Panc1 (cell line): ENCODE data around the gene SHANK2. TPM values are rescaled to one million over a fixed set of nuclear protein-coding genes. Genes with fewer than 3 reads are reported as not detected.

Experiments used
- ATAC-seq: fragments of 200-7000 bp; cut with Tn5 transposase; 2 replicates; pipeline ENCODE4 v1.9.1; 2020; ENCODE audit warnings: mild to moderate bottlenecking, moderate library complexity
- BruUV-seq: library from RNA; stranded (reverse); fragments of 400-500 nt; replicated peaks from 2 replicates; lab custom pipeline; 2021; lab: Mats Ljungman, UMichigan
- CTCF ChIA-PET: fragments of 300-600 bp; sonication (Branson Sonifier 250); formaldehyde crosslinking; loops from one replicate; lab custom pipeline; 2022; ENCODE audit warnings: antibody characterized with exemption; lab: Charles Lee
- POLR2A ChIA-PET: fragments of 300-600 bp; sonication (Branson Sonifier 250); formaldehyde crosslinking; loops from one replicate; lab custom pipeline; 2022; ENCODE audit warnings: antibody characterized with exemption; lab: Charles Lee
- DNase-seq: peaks from one replicate; pipeline ENCODE4 v3.0.0-alpha.2; 2010; ENCODE audit warnings: low read depth, low spot score
- H3K27ac ChIP-seq: 2 replicates; pipeline ENCODE4 v1.5.1; 2011; ENCODE audit warnings: mild to moderate bottlenecking, low read length, inconsistent platforms
- H3K27me3 ChIP-seq: fragments of 200-500 bp; sonication (Bioruptor generic); 2 replicates; pipeline ENCODE4 v1.6.0; 2014; ENCODE audit warnings: low read length, inconsistent platforms; ENCODE audit not compliant: control insufficient read depth, insufficient read depth
- H3K36me3 ChIP-seq: fragments of 200-500 bp; sonication (Bioruptor generic); 2 replicates; pipeline ENCODE4 v1.5.1; 2014; ENCODE audit warnings: inconsistent platforms, mild to moderate bottlenecking, low read length, moderate library complexity; ENCODE audit not compliant: control insufficient read depth, insufficient read depth
- H3K4me1 ChIP-seq: 2 replicates; pipeline ENCODE4 v1.5.1; 2011; ENCODE audit warnings: inconsistent platforms, mild to moderate bottlenecking, low read length, moderate library complexity; ENCODE audit not compliant: control insufficient read depth, insufficient read depth
- H3K4me3 ChIP-seq, 2 experiments: 2 replicates each; pipeline ENCODE4 v1.5.1; 2011 to 2012; ENCODE audit warnings: low read depth in 2 of 2, low read length in 2 of 2, mild to moderate bottlenecking in 2 of 2, inconsistent platforms in 1 of 2, moderate library complexity in 1 of 2
- H3K9me3 ChIP-seq: fragments of 200-500 bp; sonication (Bioruptor generic); 2 replicates; pipeline ENCODE4 v1.5.1; 2014; ENCODE audit warnings: low read depth, mild to moderate bottlenecking, inconsistent platforms, low read length, moderate library complexity; ENCODE audit not compliant: control insufficient read depth, insufficient read depth
- CTCF ChIP-seq: fragments of 450-650 bp; IDR thresholded peaks from 2 replicates; pipeline ENCODE4 v1.5.1; 2017; ENCODE audit warnings: mild to moderate bottlenecking
- POLR2AphosphoS5 ChIP-seq: IDR thresholded peaks from 2 replicates; pipeline ENCODE4 v1.6.1; 2012; ENCODE audit warnings: mild to moderate bottlenecking, low read depth, low read length, moderate library complexity
- REST ChIP-seq, 2 experiments: IDR thresholded peaks; 2 replicates each; pipeline ENCODE4 v1.6.1; 2011 to 2012; ENCODE audit warnings: low read depth in 2 of 2, control low read depth in 1 of 2, low read length in 1 of 2, mild to moderate bottlenecking in 1 of 2, moderate library complexity in 1 of 2; ENCODE audit not compliant: insufficient read depth in 1 of 2
- SIN3A ChIP-seq: IDR thresholded peaks from 2 replicates; pipeline ENCODE4 v1.6.1; 2012; ENCODE audit warnings: low read depth, mild to moderate bottlenecking, low read length, moderate library complexity, borderline replicate concordance; ENCODE audit not compliant: insufficient read depth
- TCF7L2 ChIP-seq: IDR thresholded peaks from 2 replicates; pipeline ENCODE4 v1.6.1; 2011; ENCODE audit warnings: mild to moderate bottlenecking, low read depth, low read length, inconsistent platforms
- in situ Hi-C: cut with HindIII; loops from 2 replicates; pipeline ENCODE4 v1.10.0; 2016; ENCODE audit warnings: low sequenced_read_pairs, low pct_unique_long_range_greater_than_20kb
- intact Hi-C: fragments of 100-400 bp; cut with micrococcal nuclease; formaldehyde crosslinking; loops from one replicate; pipeline ENCODE4 v1.10.0; 2022; ENCODE audit not compliant: unreplicated experiment
- total RNA-seq: library from RNA; stranded (reverse); gene quantifications from one replicate; pipeline ENCODE4 v1.2.1, GENCODE V29; 2021; ENCODE audit not compliant: unreplicated experiment

Gene SHANK2
- total RNA-seq, 1 experiment from 2014 or later: 1.7 TPM

GRCh38 chr11:71212871-71213559 is 39.4 kb downstream of the SHANK2 start:
- CTCF ChIA-PET: no interaction called here
- in situ Hi-C loops: no loop called here
- no TSS peak for BruUV-seq
- intact Hi-C loops: no loop called here
- TF ChIP-seq TCF7L2 (no peak), POLR2AphosphoS5 (no peak), SIN3A (no peak), REST (IDR thresholded peaks at IDR 0.05; ENCODE audit: insufficient read depth in 1 of 2, low read depth in 2 of 2, low read length in 1 of 2) (no peak), CTCF (no peak)
- Histone ChIP-seq H3K27me3 (peaks cover 5% of the 10 kb centered on the region; the same call in 1 of the 2 replicates), H3K27ac (no peak overlapping the region), H3K4me1 (no peaks in the 10 kb centered on the region), H3K9me3 (no peaks in the 10 kb centered on the region), H3K36me3 (no peaks in the 10 kb centered on the region), H3K4me3 (no peak overlapping the region)
- DNase-seq: no peak
- POLR2A ChIA-PET: no interaction called here
- 0 out of 2 replicates have a peak, but pooled peaks have one; percentile 46 for ATAC-seq

GRCh38 chr11:71211631-71212030 is 40.7 kb downstream of the SHANK2 start:
- TF ChIP-seq REST (IDR thresholded peaks at IDR 0.05; ENCODE audit: insufficient read depth in 1 of 2, low read depth in 2 of 2, low read length in 1 of 2): no peak
- no peak for TF ChIP-seq CTCF
- no peak for TF ChIP-seq SIN3A
- TF ChIP-seq POLR2AphosphoS5: no peak
- TF ChIP-seq TCF7L2: no peak
- Histone ChIP-seq H3K4me3 (no peak overlapping the region), H3K4me1 (no peaks in the 10 kb centered on the region), H3K27me3 (peaks cover 5% of the 10 kb centered on the region; the same call in 1 of the 2 replicates), H3K27ac (no peak overlapping the region), H3K36me3 (no peaks in the 10 kb centered on the region), H3K9me3 (no peaks in the 10 kb centered on the region)
- CTCF ChIA-PET: no interaction called here
- ATAC-seq: no peak
- no TSS peak for BruUV-seq
- no peak for DNase-seq
- intact Hi-C loops: no loop called here
- in situ Hi-C loops: no loop called here
- POLR2A ChIA-PET: interaction anchor here (0.7 kb wide), 1 partner anchor 10 kb away, joined by 3 read pairs; no protein-coding TSS in a partner anchor
